Endothelial cell of umbilical vein (primary cell): ENCODE data around the gene LRRC59. TPM values are rescaled to one million over a fixed set of nuclear protein-coding genes. Genes with fewer than 3 reads are reported as not detected.

Experiments
- BruUV-seq: library from RNA; stranded (reverse); fragments of 400-500 nt; replicated peaks from 2 replicates; lab custom pipeline; 2021; lab: Mats Ljungman, UMichigan
- CTCF ChIA-PET: fragments of 300-600, 350-600 bp; sonication (Branson Sonifier 250); formaldehyde crosslinking; loops from one replicate; lab custom pipeline; 2021; ENCODE audit warnings: antibody characterized with exemption, inconsistent platforms; lab: Charles Lee
- POLR2A ChIA-PET: fragments of 300-600, 350-600 bp; sonication (Branson Sonifier 250); formaldehyde crosslinking; loops from one replicate; lab custom pipeline; 2021; ENCODE audit warnings: antibody characterized with exemption, inconsistent platforms; lab: Charles Lee
- DNase-seq: peaks from one replicate; pipeline ENCODE4 v3.0.0-alpha.2; 2011; ENCODE audit warnings: low read depth, low spot score
- FAIRE-seq: peaks from 2 replicates; lab custom pipeline; 2011; peaks lifted over from hg19 to GRCh38; lab: Jason Lieb, UNC
- H2AFZ ChIP-seq: 2 replicates; pipeline ENCODE4 v1.6.0; 2012; ENCODE audit warnings: low read depth, low read length, control low read depth, inconsistent platforms
- H3K27ac ChIP-seq: 2 replicates; pipeline ENCODE4 v1.5.1; 2011; ENCODE audit warnings: low read depth, mild to moderate bottlenecking, control low read depth, low read length, moderate library complexity; ENCODE audit not compliant: insufficient read depth
- H3K27me3 ChIP-seq, 2 experiments: 2 replicates each; pipeline versions ENCODE4 v1.6.0 to v1.6.1; 2011; ENCODE audit warnings: low read length in 2 of 2, mixed read lengths in 1 of 2; ENCODE audit not compliant: control insufficient read depth in 2 of 2, insufficient read depth in 2 of 2
- H3K36me3 ChIP-seq, 2 experiments: 2 replicates in 1 of 2; 3 replicates in 1 of 2; pipeline ENCODE4 v1.5.1; 2011; ENCODE audit warnings: low read length in 2 of 2, mild to moderate bottlenecking in 1 of 2, moderate library complexity in 1 of 2; ENCODE audit not compliant: control insufficient read depth in 2 of 2, insufficient read depth in 2 of 2; ENCODE audit errors: extremely low read depth in 1 of 2
- H3K4me1 ChIP-seq: 3 replicates; pipeline ENCODE4 v1.5.1; 2011; ENCODE audit warnings: mild to moderate bottlenecking, low read length; ENCODE audit not compliant: control insufficient read depth, insufficient read depth; ENCODE audit errors: extremely low read depth
- H3K4me2 ChIP-seq: 2 replicates; pipeline ENCODE4 v1.6.1; 2011; ENCODE audit warnings: low read length, control low read depth, mixed read lengths; ENCODE audit not compliant: insufficient read depth
- H3K4me3 ChIP-seq, 3 experiments: fragments of 200-600 bp in 1 of 3; sonication (generic), shearing (Covaris generic) in 1 of 3; replicated peaks in 1 of 3; 2 replicates each; pipeline ENCODE4 v1.5.1; 2011 to 2016; ENCODE audit warnings: control low read depth in 3 of 3, low read length in 3 of 3, mild to moderate bottlenecking in 2 of 3, inconsistent platforms in 1 of 3, low read depth in 1 of 3, moderate library complexity in 1 of 3; ENCODE audit not compliant: insufficient read depth in 1 of 3
- H3K79me2 ChIP-seq: 2 replicates; pipeline ENCODE4 v1.6.0; 2012; ENCODE audit warnings: low read length, inconsistent platforms; ENCODE audit not compliant: control insufficient read depth, insufficient read depth
- H3K9ac ChIP-seq: replicated peaks from 2 replicates; pipeline ENCODE3; 2011; ENCODE audit warnings: low read length, control low read depth; ENCODE audit not compliant: insufficient read depth; ENCODE audit errors: extremely low read depth
- H3K9me1 ChIP-seq: replicated peaks from 3 replicates; pipeline ENCODE4 v1.6.0; 2011; ENCODE audit warnings: mild to moderate bottlenecking, low read length; ENCODE audit not compliant: control insufficient read depth, insufficient read depth; ENCODE audit errors: extremely low read depth
- H3K9me3 ChIP-seq: replicated peaks from 2 replicates; pipeline ENCODE4 v1.5.1; 2012; ENCODE audit warnings: low read length, inconsistent platforms; ENCODE audit not compliant: control insufficient read depth, insufficient read depth
- H4K20me1 ChIP-seq: replicated peaks from 2 replicates; pipeline ENCODE3; 2011; ENCODE audit warnings: mild to moderate bottlenecking, low read length; ENCODE audit not compliant: control insufficient read depth, insufficient read depth; ENCODE audit errors: extremely low read depth
- CTCF ChIP-seq, 2 donors: IDR thresholded peaks; 1 replicate in 1 of 2; 2 replicates in 1 of 2; pipeline ENCODE4 v1.5.1; 2011; ENCODE audit warnings: low read length in 2 of 2, mild to moderate bottlenecking in 2 of 2, moderate library complexity in 2 of 2, control low read depth in 1 of 2, inconsistent platforms in 1 of 2, low read depth in 1 of 2; ENCODE audit not compliant: insufficient read depth in 1 of 2; ENCODE audit errors: extremely low read depth in 1 of 2
- MYC ChIP-seq: IDR thresholded peaks from one replicate; pipeline ENCODE4 v1.6.1; 2011; ENCODE audit warnings: mild to moderate bottlenecking, low read depth, low read length
- POLR2A ChIP-seq: IDR thresholded peaks from 2 replicates; pipeline ENCODE4 v1.6.1; 2012; ENCODE audit warnings: low read depth, mild to moderate bottlenecking, control low read depth, low read length
- POLR2AphosphoS5 ChIP-seq: IDR thresholded peaks from 2 replicates; pipeline ENCODE4 v1.6.1; 2012; ENCODE audit warnings: low read depth, mild to moderate bottlenecking, control low read depth, low read length, moderate library complexity; ENCODE audit not compliant: insufficient read depth
- dilution Hi-C: fragments of 300-500 bp; cut with MboI; formaldehyde crosslinking; loops from one replicate; pipeline ENCODE4 v1.15.0; 2019; ENCODE audit warnings: low sequenced_read_pairs; ENCODE audit not compliant: extremely low pct_ligation_motif_present
- intact Hi-C: fragments of 100-400 bp; cut with micrococcal nuclease; formaldehyde crosslinking; loops from one replicate; pipeline ENCODE4 v1.10.0; 2022
- polyA plus RNA-seq, 4 experiments: library from polyadenylated mRNA; depleted of rRNA in 3 of 4; stranded (reverse) in 3 of 4; unstranded in 1 of 4; fragments of >200 nt; gene quantifications; 2 replicates each; pipeline versions ENCODE4 v1.2.1 to v1.2.3, GENCODE V29; 2011 to 2012; ENCODE audit warnings: missing spikeins in 1 of 4
- total RNA-seq: library from RNA; stranded (reverse); gene quantifications from 2 replicates; pipeline ENCODE4 v1.2.3, GENCODE V29; 2021
- TF ChIP-seq, protein P1 (sequence below): IDR thresholded peaks from 2 replicates; pipeline ENCODE4 v1.6.1; 2011; ENCODE audit not compliant: insufficient read depth, insufficient read length

LRRC59 gene
- total and polyA plus RNA-seq, 2 donors (not counting 3 experiments of a cell fraction or from before 2014, with no cell fraction given): 93.9 to 183 TPM

GRCh38 chr17:50372758-50373556, 24.4 kb downstream of the LRRC59 start, which contains the start of the genes EME1 and MRPL27:
Gene EME1 (plus strand): TSS chr17:50373229. CDS start chr17:50375209, 1,980 bp downstream.
Gene MRPL27 (minus strand): TSS chr17:50373184. CDS start chr17:50373170, 14 bp downstream.
- Histone ChIP-seq H2AFZ (peak within 1 kb of the TSS; percentile 87), H3K36me3 (peaks cover 3 to 11% of the 10 kb centered on the region in 2 experiments), H3K4me2 (peak within 1 kb of the TSS; percentile 85), H3K9me1 (no peaks in the 10 kb centered on the region), H3K4me1 (peaks cover 15% of the 10 kb centered on the region), H3K27me3 (no peaks in the 10 kb centered on the region), H3K9ac (peak within 1 kb of the TSS; percentile 87), H3K9me3 (no peaks in the 10 kb centered on the region), H3K79me2 (peaks cover 17% of the 10 kb centered on the region), H3K4me3 (peak within 1 kb of the TSS; percentile 80 to 100 (median 91)), H4K20me1 (no peaks in the 10 kb centered on the region), H3K27ac (peak within 1 kb of the TSS; percentile 89)
- intact Hi-C loops: loop anchor here (1.0 kb wide), 1 partner anchor 11 kb away; no protein-coding TSS in a partner anchor
- dilution Hi-C loops: no loop called here
- ChIA-PET POLR2A (no interaction called here), CTCF (interaction anchor here (1.0 kb wide), 1 partner anchor 11 kb away, joined by 3 read pairs; no protein-coding TSS in a partner anchor)
- TSS peak; percentile 78 for BruUV-seq
- DNase-seq: peak; percentile 93
- FAIRE-seq: peak; percentile 99
- TF ChIP-seq POLR2A (peak; percentile 89), MYC (peak; percentile 61), CTCF (IDR thresholded peaks at IDR 0.05; ENCODE audit: extremely low read depth in 1 of 2, insufficient read depth in 1 of 2, low read depth in 1 of 2, low read length in 2 of 2) (no peak), POLR2AphosphoS5 (peak; percentile 91)
- TF ChIP-seq, protein P1, sequence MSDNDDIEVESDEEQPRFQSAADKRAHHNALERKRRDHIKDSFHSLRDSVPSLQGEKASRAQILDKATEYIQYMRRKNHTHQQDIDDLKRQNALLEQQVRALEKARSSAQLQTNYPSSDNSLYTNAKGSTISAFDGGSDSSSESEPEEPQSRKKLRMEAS: peak; percentile 70
